ENCODE data around the gene NTF3.
"Not testable (repeated sequence)": the region's sequence is repeated elsewhere in the genome, so short reads cannot be mapped to it uniquely, and the experiment has no call there.

NTF3 gene

DNA sequence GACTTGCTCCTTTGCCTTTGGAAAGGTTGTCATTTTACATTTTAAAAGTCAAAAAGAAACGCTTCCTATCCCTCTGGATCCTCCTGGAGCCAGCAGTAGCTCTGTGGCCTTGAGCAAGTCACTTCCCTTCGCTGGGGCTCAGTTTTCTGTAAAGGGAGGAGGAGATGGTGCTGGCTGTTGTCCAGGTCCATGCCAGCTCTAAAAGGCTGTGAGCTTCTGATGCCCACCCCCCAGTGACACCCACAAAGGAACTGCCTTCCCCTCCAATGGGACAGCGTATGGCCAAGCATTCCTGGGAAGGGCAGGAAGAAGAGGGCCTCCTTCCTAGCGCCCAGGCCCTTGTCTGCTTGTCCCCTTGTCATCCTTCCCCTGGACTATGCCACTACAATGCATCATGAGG lies 81.5 kb downstream of the NTF3 start:
- no peak for DNase-seq

DNA sequence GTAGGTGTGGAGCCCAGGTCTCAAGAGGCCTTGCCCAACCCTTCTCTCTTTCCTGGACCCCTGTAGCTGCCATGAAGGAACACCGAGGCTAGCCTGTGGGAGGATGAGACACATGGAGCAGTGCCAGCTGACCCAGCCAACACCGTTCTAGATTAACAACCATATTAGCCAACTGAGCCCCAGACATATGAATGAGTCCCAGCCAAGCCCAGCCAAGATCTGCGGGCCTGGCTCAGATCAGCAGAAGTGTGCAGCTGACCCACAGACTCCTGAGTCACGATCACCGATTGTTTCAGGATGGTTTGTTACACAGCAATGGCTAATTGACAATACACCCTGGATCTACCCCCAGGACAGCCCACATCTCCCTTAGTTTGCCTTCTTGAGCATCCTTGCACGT lies 82.1 kb downstream of the NTF3 start:
- no peak for DNase-seq

DNA sequence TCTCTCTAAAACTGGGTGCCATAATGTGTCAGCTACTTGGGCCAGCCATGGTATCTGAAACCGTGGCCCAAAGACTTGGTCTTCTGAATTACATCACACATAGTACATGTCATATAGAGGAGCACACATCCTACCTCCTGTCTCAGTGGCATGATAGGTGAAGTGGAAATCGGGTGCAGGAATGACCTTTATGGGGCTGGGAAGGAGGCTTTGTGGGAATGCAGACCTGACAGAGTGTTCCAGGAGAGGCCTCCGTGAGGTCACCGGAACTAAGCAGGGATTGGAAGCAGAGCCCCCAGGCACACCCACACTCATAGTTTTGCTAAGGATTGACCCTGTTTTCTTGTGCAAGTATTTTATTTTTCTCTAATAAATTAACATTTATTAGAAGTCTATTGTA lies 82.6 kb downstream of the NTF3 start:
- DNase-seq = no peak

DNA sequence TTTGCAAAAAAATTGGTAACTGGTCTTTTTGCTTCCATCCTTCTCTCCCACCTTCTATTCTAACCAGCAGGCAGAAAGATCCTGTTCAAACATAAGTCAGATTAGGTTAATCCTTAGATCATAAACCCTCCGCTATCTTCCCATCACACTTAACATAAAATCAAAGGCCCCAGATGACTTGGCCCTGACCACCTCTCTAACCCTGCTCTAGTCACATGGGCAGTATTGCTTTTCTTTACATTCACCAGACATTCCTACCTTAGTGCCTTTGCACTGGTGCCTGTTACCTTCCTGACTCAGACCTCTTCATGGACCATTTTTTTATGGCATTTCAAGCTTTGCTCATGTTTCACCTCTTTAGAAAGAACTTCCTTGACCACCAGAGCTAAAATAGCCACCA lies 83.5 kb downstream of the NTF3 start:
- no peak for DNase-seq

DNA sequence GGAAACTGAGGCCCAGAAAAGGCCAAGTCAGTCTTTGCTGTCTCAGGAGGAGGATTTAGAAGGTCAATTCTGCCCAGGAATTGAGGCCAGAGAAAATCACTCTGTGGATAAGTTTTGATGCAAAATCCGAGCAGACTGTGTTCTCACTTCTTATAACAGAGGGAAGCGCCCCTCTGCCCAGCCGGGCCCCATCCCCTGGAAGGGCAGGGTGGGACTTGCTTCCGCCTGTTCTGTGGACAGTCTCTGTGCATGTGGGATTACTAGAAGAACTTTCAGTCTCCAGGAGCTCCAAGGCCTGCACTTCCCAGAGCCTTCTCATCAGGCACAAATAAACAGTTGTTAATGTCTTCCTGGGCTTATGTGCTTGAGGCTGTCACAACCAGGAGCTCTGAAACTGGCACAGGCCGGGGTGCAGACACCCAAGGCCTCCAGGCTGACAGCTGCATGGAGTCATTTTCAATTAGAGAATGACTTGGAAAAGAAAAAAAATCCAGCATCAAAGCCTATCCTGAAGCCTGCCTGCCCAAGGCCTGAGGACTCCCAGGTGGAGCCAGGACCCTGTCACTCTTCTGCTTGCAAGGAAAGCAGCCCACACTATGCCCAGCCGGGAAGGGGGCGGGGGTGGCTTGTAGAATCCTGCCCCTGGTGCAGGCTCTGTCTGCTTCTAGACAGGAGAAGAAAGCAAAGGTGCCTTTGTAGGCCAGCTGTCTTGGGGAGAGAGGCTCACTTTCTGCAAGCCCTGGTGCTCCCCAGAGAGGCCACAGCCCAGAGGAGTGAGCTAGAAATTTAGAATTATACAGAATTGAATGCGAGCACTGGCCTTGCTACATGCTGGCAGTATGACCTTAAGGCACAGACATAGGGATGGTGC lies 84.7 kb downstream of the NTF3 start:
- DNase-seq = no peak

DNA sequence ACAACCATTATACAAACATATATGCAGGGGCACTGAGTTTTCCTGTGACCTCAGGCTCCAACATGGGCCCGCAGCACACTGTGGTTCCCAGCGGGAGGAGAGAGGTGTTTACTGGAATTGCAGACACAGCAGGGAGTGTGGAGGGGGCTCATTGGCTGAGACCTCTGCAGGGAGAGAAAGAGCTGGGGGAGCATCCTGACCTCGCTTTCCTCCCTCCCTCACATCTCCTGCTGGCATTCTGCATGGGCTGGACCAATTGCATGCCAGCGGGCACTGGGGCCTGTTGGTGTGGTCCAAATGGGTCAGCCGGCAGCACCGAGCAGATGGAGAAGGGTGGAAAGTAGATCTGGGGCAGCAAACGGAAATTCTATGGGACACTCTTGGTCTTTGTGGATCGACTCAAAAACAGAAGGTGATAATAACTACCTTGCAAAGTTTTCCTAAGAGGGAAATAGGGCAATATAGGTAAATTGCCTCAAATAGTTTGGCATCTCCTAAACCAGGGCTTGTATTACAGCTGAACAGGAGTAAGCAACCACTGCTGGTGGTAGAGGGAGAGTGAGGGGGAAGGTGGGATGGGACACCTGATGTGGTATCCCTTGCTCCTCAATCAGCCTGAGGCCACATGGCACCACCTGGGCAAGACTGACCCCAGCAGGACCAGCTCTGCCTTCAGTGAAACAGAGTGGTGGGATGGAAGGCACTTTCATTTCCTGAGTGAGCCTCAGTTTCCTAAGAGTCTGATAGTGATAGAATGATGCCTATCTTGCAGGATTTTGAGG lies 86.9 kb downstream of the NTF3 start:
- no peak for DNase-seq

DNA sequence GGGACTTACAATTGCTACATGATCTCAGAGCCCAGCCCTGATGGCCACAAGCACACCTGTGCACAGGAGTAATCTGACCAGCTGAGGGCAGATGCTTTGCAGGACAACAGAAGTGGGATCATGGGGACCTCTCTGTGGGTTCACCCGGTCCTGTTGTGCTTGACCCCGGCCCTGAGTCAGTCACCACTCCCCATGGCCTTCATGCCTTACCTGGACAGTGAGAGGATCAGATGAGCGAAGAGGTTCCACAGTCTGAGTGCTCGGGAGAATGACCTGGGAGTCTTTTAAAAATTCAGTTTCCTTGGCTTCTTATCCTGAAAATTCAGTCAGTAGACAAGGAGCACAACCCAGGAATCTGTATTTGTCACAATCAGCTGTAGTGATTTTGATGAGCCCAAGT lies 88.1 kb downstream of the NTF3 start:
- no peak for DNase-seq

DNA sequence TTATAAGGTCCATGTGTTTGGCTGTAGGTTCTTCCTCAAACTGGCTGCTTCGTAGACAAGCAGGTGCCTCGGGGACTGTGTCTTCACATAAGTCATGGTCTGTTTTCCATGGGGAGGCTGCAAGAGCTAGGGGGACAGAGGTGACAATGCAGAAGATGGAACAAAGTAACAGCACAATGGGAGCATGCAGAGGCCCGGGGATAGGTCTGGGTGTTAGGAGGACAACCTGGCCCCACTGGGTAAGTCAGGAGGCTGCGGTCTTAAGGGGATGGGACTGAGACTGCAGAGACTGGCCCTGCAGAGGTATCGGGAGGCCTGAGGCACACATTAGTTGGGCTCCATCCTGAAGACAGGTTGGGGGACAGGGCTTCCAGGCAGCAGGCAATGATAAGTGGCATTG lies 88.9 kb downstream of the NTF3 start:
- DNase-seq = no peak

DNA sequence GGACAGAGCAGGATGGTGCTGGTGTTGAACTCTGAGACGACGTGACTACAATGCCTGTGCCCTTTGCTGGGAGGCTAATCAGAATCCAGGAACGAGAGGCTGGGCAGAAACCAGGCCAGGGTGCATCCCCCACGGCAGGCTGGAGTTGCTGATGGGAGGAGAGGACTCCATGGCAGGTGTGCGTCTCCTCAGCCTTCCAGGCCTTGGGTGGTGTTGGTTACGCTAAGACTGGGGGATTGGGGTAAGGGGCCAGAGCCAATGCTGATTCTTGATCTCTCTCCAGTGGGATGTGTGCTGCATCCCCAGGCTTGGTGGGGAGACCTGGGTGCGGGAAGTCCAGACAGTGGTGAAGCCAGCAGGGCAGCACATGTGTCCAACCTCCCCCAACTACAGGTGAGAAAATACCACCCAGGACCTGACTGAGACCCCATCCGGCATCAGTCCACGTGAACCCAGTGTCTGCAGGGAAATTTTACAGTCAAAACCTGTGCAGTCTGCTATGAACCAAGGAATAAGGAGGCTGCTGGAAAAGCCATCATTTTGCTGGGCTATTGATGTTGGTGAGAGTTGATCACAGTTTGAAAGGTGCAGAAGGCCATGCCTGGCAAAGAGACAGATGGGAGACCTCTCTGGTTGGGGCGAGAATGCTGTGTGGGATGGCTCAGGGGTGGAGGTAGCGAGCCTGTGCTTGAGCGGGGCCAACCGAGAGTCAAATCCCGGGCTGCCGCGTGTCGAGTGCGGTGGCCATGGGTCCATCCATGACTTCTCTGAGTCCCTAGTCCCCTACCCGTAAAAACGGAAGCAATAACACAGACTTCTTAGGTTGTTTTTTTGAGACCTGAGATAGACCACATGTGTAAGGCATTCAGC lies 89.8 kb downstream of the NTF3 start:
- DNase-seq = no peak

DNA sequence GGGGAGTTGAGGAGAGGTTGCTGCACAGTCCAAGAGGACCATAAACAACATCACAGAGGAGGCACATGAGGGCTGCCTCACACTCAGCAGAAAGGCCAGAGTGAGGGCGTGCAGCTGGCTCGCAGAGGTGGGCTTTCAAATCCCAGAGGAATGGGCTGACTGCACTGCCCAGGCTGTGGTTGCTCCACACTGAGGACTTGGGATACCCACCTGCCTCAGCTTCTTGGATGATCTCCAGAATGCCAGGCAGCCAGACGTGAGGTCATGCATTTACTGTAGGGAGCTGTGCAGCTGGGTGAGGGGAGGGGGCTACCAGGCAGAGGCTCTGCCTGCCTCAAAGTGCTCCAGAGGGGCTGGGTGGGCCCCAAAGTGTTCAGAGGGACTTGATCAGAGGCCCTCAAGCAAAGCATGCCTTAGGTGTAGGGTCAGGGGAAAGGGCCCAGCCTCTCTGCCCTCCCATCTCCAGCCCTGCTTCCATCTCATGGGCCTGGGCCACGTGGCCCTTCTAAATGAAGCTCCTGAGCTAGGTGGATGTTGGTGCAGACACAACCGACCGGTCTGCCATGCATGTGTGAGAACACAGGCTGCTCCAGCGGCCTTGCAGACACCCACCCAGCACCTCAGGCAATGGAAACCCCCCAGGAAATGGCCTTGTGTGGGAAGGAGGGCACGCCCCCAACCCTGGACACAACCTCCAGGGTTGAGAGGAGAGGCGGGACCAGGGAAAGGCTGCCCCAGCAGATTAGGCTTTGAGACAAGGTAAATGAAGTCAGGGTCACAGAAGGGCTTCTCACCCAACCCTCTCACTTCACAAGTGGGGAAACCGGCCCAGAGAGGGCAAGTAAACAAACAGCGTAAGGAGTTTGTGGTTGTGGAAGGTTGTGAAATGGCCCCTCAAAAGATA lies 90.8 kb downstream of the NTF3 start:
- DNase-seq = no peak

DNA sequence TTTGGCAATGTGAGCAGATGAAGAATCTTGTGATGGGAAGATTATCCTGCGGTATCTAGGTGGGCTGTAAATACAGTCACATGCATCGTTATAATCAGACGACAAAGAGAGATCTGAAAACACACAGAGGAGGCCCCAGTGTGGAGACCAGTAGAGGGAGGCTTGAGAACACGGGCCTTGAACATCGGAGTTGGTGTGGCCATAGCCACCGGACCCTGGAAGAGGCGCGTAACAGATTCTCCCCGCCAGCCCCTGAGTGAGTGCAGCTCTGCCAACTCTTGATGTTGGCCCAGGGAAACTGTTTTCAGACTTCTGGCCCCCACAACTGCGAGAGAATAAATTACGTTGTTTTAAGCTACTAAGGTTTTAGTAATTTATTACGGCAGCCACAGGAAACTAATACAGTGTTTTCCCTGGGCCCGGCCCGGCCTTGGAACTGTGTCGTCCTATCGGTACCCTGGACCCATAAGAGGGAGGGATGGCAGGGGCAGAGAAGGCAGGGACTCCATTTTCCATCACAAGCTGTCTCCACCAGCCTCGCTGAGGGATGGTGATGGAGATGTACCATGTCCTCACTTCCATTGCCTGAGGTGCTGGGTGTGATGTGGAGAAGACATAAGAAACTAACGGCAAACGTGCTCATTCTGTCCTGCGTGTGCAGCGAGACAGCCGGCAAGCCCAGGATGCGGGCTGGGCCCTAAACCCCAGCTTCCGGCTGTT lies 91.6 kb downstream of the NTF3 start:
- DNase-seq = no peak

DNA sequence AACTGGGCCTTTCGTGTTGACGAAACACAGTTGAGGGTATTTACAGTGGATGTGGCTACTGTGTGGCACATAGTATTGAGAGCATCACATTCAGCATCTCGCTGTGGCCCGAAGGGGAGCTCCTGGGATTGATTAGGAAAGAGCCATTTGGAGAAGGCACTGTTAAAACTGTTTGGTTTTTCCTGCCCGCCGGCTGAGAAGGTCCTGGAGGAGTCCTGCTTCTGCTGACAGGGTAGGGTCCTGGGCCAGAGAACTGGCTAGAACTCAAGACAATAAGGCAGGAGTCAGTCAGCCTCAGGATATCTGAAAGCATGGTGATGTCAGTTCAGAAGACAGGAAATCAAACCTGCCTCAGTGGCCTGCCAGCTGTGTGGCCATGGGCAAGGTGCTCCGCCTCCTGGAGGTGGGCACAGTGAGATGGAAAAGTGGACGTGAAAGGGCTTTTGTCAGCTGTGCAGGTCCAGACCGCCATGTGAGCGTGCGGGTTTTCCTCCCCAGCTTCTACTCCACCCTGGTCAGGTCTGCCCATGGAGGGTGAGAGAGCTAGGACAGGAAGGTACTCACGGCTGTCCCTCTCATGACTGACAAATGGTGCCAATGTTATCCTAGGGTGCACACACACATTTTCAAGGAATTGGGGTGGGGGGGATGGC lies 92.3 kb downstream of the NTF3 start:
- no peak for DNase-seq

DNA sequence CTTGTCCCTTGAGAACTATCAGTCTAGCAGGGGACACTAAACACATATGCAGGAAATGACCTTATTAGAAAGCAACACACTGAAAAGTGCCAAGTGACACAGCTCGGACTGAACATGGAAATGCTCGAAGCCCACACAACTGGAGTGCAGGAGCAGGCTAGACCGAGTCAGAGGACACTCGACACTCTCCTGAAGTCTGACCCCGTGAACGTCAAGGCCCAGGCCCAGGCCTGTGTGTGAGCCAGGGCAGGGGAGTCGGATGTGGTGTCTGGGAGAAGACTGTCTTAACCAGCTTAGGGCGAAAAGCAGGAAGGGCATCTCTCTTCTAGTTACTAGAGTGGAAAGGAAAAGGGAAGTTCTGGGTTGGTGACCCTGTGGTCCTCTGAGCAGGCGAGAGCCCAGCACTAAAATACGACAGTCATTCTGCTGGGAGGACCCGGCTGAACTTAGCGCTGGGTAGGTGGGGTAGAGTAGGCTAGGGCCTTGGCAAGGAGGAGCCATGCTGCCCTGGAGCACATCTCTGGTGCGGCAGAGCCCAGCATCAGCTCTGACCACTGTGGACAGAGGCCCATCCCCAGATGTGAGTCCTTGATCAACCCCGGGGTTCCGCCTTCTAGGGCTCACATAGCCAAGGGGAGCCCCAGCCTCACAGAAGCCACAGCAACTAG lies 93.0 kb downstream of the NTF3 start:
- no peak for DNase-seq

DNA sequence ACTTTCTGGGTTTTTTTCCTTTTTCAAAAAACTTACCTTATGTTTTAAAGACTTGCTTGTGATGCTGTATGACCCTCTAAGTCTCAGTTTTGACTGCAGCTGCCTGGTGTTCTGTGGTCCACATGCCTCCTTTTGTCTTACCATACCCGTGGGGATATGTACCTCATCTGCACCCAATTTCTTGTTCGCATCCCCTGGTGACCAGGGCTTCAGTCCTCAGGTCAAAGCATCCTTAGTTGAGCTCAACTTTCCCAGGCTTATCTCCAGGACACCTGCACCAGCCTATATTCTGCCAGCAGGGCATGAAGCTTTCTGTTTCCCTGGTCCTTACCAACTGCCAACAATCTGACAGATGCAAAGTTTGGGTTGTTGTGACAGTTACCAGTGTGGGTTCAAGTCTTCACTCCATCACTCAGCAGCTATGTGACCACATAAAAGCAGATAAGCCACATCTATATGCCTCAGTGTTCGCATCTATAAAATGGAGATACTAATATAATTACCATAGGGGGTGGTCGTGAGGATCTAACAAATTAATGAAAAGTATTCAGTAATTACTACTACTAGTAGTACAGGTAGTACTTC lies 94.0 kb downstream of the NTF3 start:
- DNase-seq = no peak

DNA sequence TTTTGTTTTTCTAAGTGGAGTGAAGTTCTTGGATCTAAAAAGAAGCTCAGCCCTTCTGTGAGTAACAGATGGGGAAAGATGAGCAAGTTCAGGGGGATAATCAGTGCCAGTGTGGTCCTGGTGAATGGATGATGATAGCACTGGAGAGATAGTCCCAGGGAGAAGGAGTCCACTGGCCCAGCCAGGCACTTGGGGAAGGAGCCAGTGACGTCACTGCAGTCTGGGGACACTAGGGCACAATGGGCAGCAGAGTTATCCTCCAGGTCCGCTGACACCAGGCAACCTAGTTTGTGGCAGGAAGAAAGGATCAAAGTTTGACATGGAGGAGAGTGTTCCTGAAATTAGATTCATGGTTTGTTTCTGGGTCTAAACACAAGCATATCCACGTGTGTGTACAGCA lies 101.5 kb downstream of the NTF3 start:
- no peak for DNase-seq

DNA sequence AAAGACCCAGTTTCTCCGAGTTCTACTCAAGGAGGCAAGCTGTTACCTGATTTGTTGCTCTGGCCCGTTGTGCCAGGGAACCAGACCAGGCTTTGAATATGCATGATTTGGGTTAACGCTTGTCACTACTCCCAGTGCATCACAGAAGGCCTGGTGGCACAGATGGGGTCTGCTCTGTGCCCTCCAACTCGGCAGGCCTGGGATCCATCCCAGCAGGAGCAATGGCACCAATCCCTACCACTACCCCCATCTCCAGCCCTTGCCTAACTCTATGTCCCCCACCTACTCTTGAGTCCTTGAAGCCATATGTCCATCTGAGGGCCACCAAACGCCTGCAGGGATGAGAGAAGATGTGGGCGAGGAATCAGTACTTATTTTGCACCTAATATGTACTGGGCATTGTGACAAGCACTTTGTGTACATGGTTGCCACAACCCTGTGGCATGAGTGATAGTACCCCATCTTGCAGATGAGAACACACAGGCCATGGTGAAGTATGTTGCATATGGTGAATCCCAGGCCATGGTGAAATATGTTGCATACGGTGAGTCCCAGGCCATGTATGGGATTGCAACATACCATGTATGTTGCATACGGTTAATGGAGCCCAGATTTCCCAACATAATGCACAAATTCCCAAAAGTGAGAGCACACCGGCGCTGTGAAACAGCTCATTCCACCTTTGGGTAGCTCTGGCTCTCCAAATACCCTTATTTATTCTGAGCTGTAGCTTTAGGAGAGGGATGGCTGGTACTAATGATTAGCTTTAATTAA lies 102.7 kb downstream of the NTF3 start:
- no peak for DNase-seq

DNA sequence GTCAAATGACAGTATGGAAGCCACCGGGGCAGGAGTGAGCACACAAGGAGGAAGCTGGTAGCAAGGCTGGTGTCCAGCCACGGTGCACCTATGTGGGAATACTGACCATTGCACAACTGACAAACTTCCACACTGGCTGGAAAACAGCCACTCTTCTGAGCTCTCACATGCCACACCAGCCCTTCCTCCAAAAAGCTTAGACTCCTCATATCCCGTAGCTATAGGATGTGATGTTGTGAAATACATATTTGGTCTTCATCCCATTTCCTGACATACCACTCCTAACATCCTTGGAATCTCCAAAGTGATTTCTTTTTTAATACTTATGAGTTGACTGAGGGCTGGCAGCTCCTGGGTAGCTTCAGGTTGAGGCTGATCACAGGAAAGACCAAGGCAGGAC lies 103.6 kb downstream of the NTF3 start:
- DNase-seq = no peak

DNA sequence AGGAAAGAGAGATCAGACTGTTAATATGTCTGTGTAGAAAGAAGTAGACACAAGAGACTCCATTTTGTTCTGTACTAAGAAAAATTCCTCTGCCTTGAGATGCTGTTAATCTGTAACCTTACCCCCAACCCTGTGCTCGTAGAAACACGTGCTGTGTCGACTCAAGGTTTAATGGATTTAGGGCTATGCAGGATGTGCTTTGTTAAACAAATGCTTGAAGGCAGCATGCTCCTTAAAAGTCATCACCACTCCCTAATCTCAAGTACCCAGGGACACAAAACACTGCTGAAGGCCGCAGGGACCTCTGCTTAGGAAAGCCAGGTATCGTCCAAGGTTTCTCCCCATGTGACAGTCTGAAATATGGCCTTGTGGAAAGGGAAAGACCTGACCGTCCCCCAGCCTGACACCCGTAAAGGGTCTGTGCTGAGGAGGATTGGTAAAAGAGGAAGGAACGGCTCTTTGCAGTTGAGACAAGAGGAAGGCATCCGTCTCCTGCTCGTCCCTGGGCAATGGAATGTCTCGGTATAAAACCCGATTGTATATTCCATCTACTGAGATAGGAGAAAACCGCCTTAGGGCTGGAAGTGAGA lies 105.2 kb downstream of the NTF3 start:
- DNase-seq = not testable (repeated sequence)

DNA sequence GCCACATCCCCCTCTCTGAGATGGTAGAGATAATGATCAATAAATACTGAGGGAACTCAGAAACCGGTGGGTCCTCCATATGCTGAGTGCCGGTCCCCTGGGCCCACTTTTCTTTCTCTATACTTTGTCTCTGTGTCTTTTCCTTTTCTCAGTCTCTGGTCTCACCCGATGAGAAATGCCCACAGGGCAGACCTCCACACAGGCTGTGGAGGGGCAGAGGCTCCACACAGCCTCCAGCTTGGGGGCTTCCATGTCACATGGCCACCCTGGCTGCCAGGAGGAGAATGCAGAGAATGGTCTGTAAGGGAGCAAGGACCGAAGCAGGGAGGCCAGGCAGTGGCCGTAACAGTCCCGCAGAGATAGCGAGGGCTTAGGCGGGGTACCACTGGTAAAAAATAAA lies 105.9 kb downstream of the NTF3 start:
- no peak for DNase-seq
